Stomach (tissue), 4 donors: Measurements from ENCODE around the gene FGD6.

Source experiments
- POLR2A ChIP-seq, 4 donors: fragments of 450-650 bp; IDR thresholded peaks; one replicate each; pipeline ENCODE4 v1.6.1; 2016; ENCODE audit warnings: antibody characterized with exemption in 4 of 4, control low read depth in 2 of 4, mild to moderate bottlenecking in 1 of 4, moderate library complexity in 1 of 4
- TF ChIP-seq, protein P1 (sequence below), 7 experiments: fragments of 450-650 bp in 4 of 7; fragments of 200-600 bp in 3 of 7; sonication (generic) in 3 of 7; IDR thresholded peaks; one replicate each; pipeline ENCODE4 v1.5.1; 2016 to 2019; ENCODE audit warnings: antibody characterized with exemption in 7 of 7, control low read depth in 2 of 7, mild to moderate bottlenecking in 1 of 7

DNA sequence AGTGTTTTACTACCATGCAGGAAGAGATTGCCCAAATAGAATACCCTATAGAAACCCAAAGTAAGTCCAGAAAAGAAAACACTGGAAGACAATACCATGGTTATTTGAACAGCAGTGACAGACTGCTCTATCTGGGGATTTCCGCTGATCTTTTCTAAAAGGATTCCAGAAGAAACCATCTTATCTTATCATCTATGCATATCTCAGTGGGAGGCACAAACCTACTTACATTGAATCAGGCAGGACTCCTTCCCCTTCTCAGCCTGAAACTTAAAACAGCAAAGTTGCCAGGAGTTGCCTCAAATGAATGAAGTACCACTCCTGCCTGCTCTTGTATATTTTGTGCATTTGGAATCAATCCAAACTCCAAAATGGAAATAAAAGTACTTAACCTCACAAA lies 87.2 kb downstream of the FGD6 start:
- TF ChIP-seq, protein P1, sequence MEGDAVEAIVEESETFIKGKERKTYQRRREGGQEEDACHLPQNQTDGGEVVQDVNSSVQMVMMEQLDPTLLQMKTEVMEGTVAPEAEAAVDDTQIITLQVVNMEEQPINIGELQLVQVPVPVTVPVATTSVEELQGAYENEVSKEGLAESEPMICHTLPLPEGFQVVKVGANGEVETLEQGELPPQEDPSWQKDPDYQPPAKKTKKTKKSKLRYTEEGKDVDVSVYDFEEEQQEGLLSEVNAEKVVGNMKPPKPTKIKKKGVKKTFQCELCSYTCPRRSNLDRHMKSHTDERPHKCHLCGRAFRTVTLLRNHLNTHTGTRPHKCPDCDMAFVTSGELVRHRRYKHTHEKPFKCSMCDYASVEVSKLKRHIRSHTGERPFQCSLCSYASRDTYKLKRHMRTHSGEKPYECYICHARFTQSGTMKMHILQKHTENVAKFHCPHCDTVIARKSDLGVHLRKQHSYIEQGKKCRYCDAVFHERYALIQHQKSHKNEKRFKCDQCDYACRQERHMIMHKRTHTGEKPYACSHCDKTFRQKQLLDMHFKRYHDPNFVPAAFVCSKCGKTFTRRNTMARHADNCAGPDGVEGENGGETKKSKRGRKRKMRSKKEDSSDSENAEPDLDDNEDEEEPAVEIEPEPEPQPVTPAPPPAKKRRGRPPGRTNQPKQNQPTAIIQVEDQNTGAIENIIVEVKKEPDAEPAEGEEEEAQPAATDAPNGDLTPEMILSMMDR (IDR thresholded peaks at IDR 0.05): no peak
- no peak for TF ChIP-seq POLR2A (IDR thresholded peaks at IDR 0.05)
